ENCODE results near the gene REEP5. TPM values are rescaled to one million over a fixed set of nuclear protein-coding genes. Genes with fewer than 3 reads are reported as not detected.
A peak's percentile ranks its signal among the peaks of the same experiment; 100 is the strongest.

The REEP5 gene
- polyA plus RNA-seq, 1 donor (not counting 4 experiments of a cell fraction or from before 2014, with no cell fraction given) = 298 TPM

GRCh38 chr5:112923148-112923917 is 1.3 kb upstream of the REEP5 start:
- Histone ChIP-seq H3K9ac (ENCODE audit: control insufficient read depth, extremely low read depth, insufficient read depth, low read length) (no peak overlapping the region), H3K4me3 (ENCODE audit: control insufficient read depth in 2 of 3, extremely low read depth in 1 of 3, insufficient read depth in 2 of 3, low read depth in 1 of 3, low read length in 3 of 3) (no peak overlapping the region), H3K4me1 (ENCODE audit: control insufficient read depth, extremely low read depth, insufficient read depth, low read length) (peaks cover 10% of the 10 kb centered on the region), H3K9me1 (ENCODE audit: control insufficient read depth, extremely low read depth, insufficient read depth, low read length) (no peaks in the 10 kb centered on the region), H2AFZ (ENCODE audit: control insufficient read depth, low read length) (no peak overlapping the region), H3K27ac (ENCODE audit: control insufficient read depth, insufficient read depth, low read length) (no peak overlapping the region), H3K27me3 (ENCODE audit: control insufficient read depth, extremely low read depth, insufficient read depth, low read length) (no peaks in the 10 kb centered on the region), H3K79me2 (ENCODE audit: control insufficient read depth, insufficient read depth, low read length) (peaks cover 27% of the 10 kb centered on the region), H3K36me3 (ENCODE audit: control insufficient read depth in 2 of 2, extremely low read depth in 1 of 2, insufficient read depth in 2 of 2, low read length in 2 of 2) (peaks cover 6 to 8% of the 10 kb centered on the region in 2 experiments), H4K20me1 (ENCODE audit: control insufficient read depth, extremely low read depth, insufficient read depth, low read length) (peaks cover 3% of the 10 kb centered on the region), H3K9me3 (ENCODE audit: control insufficient read depth, low read depth, low read length) (no peaks in the 10 kb centered on the region), H3K4me2 (ENCODE audit: control insufficient read depth, extremely low read depth, insufficient read depth, low read depth, low read length) (peak overlapping the region; percentile 94)
- DNase-seq (ENCODE audit: low read depth, low spot score) (no peak), FAIRE-seq (no peak)
- TF ChIP-seq EZH2 (IDR thresholded peaks at IDR 0.05; ENCODE audit: low read length) (no peak), CTCF (optimal IDR thresholded peaks at IDR 0.05 in 1 of 3, IDR thresholded peaks at IDR 0.05 in 1 of 3, conservative IDR thresholded peaks at IDR 0.05 in 1 of 3; ENCODE audit: extremely low read depth in 1 of 3, insufficient read depth in 2 of 3, low read length in 3 of 3) (no peak)
- dilution Hi-C loops (cut with MboI; ENCODE audit: extremely low pct_ligation_motif_present, low sequenced_read_pairs) = no loop called here

GRCh38 chr5:112921026-112921832 is 798 bp downstream of the REEP5 start:
- H3K27me3 ChIP-seq (ENCODE audit: control insufficient read depth, extremely low read depth, insufficient read depth, low read length) = no peaks in the 10 kb centered on the region
- no peak for FAIRE-seq
- peaks cover 10% of the 10 kb centered on the region for H3K4me1 ChIP-seq (ENCODE audit: control insufficient read depth, extremely low read depth, insufficient read depth, low read length)
- peak overlapping the region; percentile 94 for H3K4me2 ChIP-seq (ENCODE audit: control insufficient read depth, extremely low read depth, insufficient read depth, low read depth, low read length)
- peak overlapping the region; percentile 97 for H2AFZ ChIP-seq (ENCODE audit: control insufficient read depth, low read length)
- TF ChIP-seq CTCF (optimal IDR thresholded peaks at IDR 0.05 in 1 of 3, IDR thresholded peaks at IDR 0.05 in 1 of 3, conservative IDR thresholded peaks at IDR 0.05 in 1 of 3; ENCODE audit: extremely low read depth in 1 of 3, insufficient read depth in 2 of 3, low read length in 3 of 3) = peak in 1 of 3 experiments; percentile 3
- TF ChIP-seq EZH2 (IDR thresholded peaks at IDR 0.05; ENCODE audit: low read length) = no peak
- dilution Hi-C loops (cut with MboI; ENCODE audit: extremely low pct_ligation_motif_present, low sequenced_read_pairs) = no loop called here
- peak overlapping the region; percentile 77 for H3K27ac ChIP-seq (ENCODE audit: control insufficient read depth, insufficient read depth, low read length)
- peaks cover 4% of the 10 kb centered on the region for H4K20me1 ChIP-seq (ENCODE audit: control insufficient read depth, extremely low read depth, insufficient read depth, low read length)
- no peak for DNase-seq (ENCODE audit: low read depth, low spot score)
- H3K4me3 ChIP-seq (ENCODE audit: control insufficient read depth in 2 of 3, extremely low read depth in 1 of 3, insufficient read depth in 2 of 3, low read depth in 1 of 3, low read length in 3 of 3) = peak overlapping the region; percentile 85 to 91 (median 91)
- H3K79me2 ChIP-seq (ENCODE audit: control insufficient read depth, insufficient read depth, low read length) = peaks cover 46% of the 10 kb centered on the region
- no peaks in the 10 kb centered on the region for H3K9me1 ChIP-seq (ENCODE audit: control insufficient read depth, extremely low read depth, insufficient read depth, low read length)
- H3K9me3 ChIP-seq (ENCODE audit: control insufficient read depth, low read depth, low read length) = no peaks in the 10 kb centered on the region
- H3K9ac ChIP-seq (ENCODE audit: control insufficient read depth, extremely low read depth, insufficient read depth, low read length) = peak overlapping the region; percentile 93
- peaks cover 11 to 13% of the 10 kb centered on the region in 2 experiments for H3K36me3 ChIP-seq (ENCODE audit: control insufficient read depth in 2 of 2, extremely low read depth in 1 of 2, insufficient read depth in 2 of 2, low read length in 2 of 2)

All from keratinocyte (primary cell).